Activated naive CD8-positive, alpha-beta T cell treated with anti-CD3 and anti-CD28 coated beads, Interleukin-2, amount 50 U/mL, for 16 hours (primary cell): ENCODE measurements around the gene SH3TC1.

ENCODE experiments used
- DNase-seq: peaks from one replicate; pipeline ENCODE4 v3.0.0-alpha.2; 2020; ENCODE audit warnings: low read depth, low spot score

SH3TC1 gene

GRCh38 chr4:8274765-8275547 is 75.9 kb downstream of the SH3TC1 start:
- no peak for DNase-seq

- DNase-seq, result no peak
These were observed 76.4 kb downstream of the SH3TC1 start for GRCh38 chr4:8275548-8275910.

GRCh38 chr4:8276358-8277240 is 77.5 kb downstream of the SH3TC1 start:
- DNase-seq, result no peak

GRCh38 chr4:8277356-8278008 is 78.4 kb downstream of the SH3TC1 start:
- no peak for DNase-seq

- no peak for DNase-seq
These were observed 78.9 kb downstream of the SH3TC1 start for GRCh38 chr4:8278009-8278395.

GRCh38 chr4:8278421-8279287 is 79.6 kb downstream of the SH3TC1 start:
- DNase-seq, result no peak

GRCh38 chr4:8279321-8280157 is 80.4 kb downstream of the SH3TC1 start:
- DNase-seq, result no peak

- no peak for DNase-seq
These were observed 81.2 kb downstream of the SH3TC1 start for GRCh38 chr4:8280158-8280875.

GRCh38 chr4:8280876-8281440 is 81.9 kb downstream of the SH3TC1 start:
- DNase-seq, result no peak

GRCh38 chr4:8281519-8282133 is 82.5 kb downstream of the SH3TC1 start:
- no peak for DNase-seq

GRCh38 chr4:8282134-8282641 is 83.1 kb downstream of the SH3TC1 start:
- no peak for DNase-seq

- no peak for DNase-seq
These were observed 83.7 kb downstream of the SH3TC1 start for GRCh38 chr4:8282742-8283141.

- DNase-seq, result no peak
These were observed 84.1 kb downstream of the SH3TC1 start for GRCh38 chr4:8283161-8283560.

GRCh38 chr4:8283631-8284121 is 84.6 kb downstream of the SH3TC1 start:
- no peak for DNase-seq

- no peak for DNase-seq
These were observed 85.3 kb downstream of the SH3TC1 start for GRCh38 chr4:8284391-8284790.

- DNase-seq, result no peak
These were observed 86.3 kb downstream of the SH3TC1 start for GRCh38 chr4:8285143-8285975.

- DNase-seq, result no peak
These were observed 87.1 kb downstream of the SH3TC1 start for GRCh38 chr4:8285976-8286718.
